GM23338 (cell line): ENCODE measurements around the gene GNB2. TPM values are rescaled to one million over a fixed set of nuclear protein-coding genes. Genes with fewer than 3 reads are reported as not detected.
A peak's percentile ranks its signal among the peaks of the same experiment; 100 is the strongest.

ENCODE experiments used
- ATAC-seq: fragments of 200-7000 bp; cut with Tn5 transposase; 3 replicates; pipeline ENCODE4 v1.9.1; 2020
- DNase-seq: peaks from one replicate; pipeline ENCODE4 v3.0.0-alpha.2; 2015; ENCODE audit warnings: low spot score
- H2AFZ ChIP-seq: fragments of 200-600 bp; sonication (generic); 2 replicates; pipeline ENCODE4 v1.8.0; 2016; ENCODE audit warnings: antibody characterized with exemption, mild to moderate bottlenecking, moderate library complexity
- H3F3A ChIP-seq: fragments of 200-600 bp; sonication (generic); replicated peaks from 2 replicates; pipeline ENCODE4 v1.8.0; 2017; ENCODE audit warnings: antibody characterized with exemption, mixed run types, low read depth
- H3K27ac ChIP-seq: fragments of 200-600 bp; sonication (generic); 2 replicates; pipeline ENCODE4 v1.6.1; 2016; ENCODE audit warnings: low read depth
- H3K27me3 ChIP-seq: fragments of 200-600 bp; sonication (generic); 2 replicates; pipeline ENCODE4 v1.8.0; 2016; ENCODE audit warnings: mild to moderate bottlenecking, mixed run types, moderate library complexity; ENCODE audit not compliant: insufficient read depth
- H3K36me3 ChIP-seq: fragments of 200-600 bp; sonication (generic); 2 replicates; pipeline ENCODE4 v1.8.0; 2016; ENCODE audit warnings: mild to moderate bottlenecking; ENCODE audit not compliant: insufficient read depth
- H3K4me1 ChIP-seq: fragments of 200-600 bp; sonication (generic); 2 replicates; pipeline ENCODE4 v1.8.0; 2016; ENCODE audit warnings: mild to moderate bottlenecking, moderate library complexity; ENCODE audit not compliant: insufficient read depth
- H3K4me2 ChIP-seq: fragments of 200-600 bp; sonication (generic); 2 replicates; pipeline ENCODE4 v1.7.1; 2017; ENCODE audit warnings: mixed run types
- H3K4me3 ChIP-seq: fragments of 200-600 bp; sonication (generic); 2 replicates; pipeline ENCODE4 v1.6.1; 2016; ENCODE audit warnings: mixed run types
- H3K79me2 ChIP-seq: fragments of 200-600 bp; sonication (generic); replicated peaks from 2 replicates; pipeline ENCODE4 v1.8.0; 2017; ENCODE audit warnings: mild to moderate bottlenecking; ENCODE audit not compliant: insufficient read depth
- H3K9me2 ChIP-seq: fragments of 200-600 bp; sonication (generic); 2 replicates; pipeline ENCODE4 v1.8.0; 2017; ENCODE audit not compliant: insufficient read depth
- H4K20me1 ChIP-seq: fragments of 200-600 bp; sonication (generic); replicated peaks from 2 replicates; pipeline ENCODE4 v1.8.0; 2017; ENCODE audit warnings: mild to moderate bottlenecking; ENCODE audit not compliant: insufficient read depth
- H3K27ac Mint-ChIP-seq: 2 replicates; pipeline ENCODE4 v1.8.0; 2020; ENCODE audit warnings: inconsistent platforms, mild to moderate bottlenecking, moderate library complexity, mixed read lengths
- H3K27me3 Mint-ChIP-seq: 3 replicates; pipeline ENCODE4 v1.8.0; 2022; ENCODE audit warnings: low read depth, mild to moderate bottlenecking, moderate library complexity, mixed read lengths, inconsistent platforms; ENCODE audit not compliant: insufficient read depth, poor library complexity
- H3K36me3 Mint-ChIP-seq: 3 replicates; pipeline ENCODE4 v1.8.0; 2021; ENCODE audit warnings: low read depth, mild to moderate bottlenecking, inconsistent platforms, moderate library complexity, mixed read lengths
- H3K4me1 Mint-ChIP-seq: 3 replicates; pipeline ENCODE4 v1.8.0; 2020; ENCODE audit warnings: mild to moderate bottlenecking, inconsistent platforms, mixed read lengths
- H3K4me3 Mint-ChIP-seq: 3 replicates; pipeline ENCODE4 v1.8.0; 2021; ENCODE audit warnings: moderate library complexity, mild to moderate bottlenecking, inconsistent platforms, mixed read lengths
- H3K9me3 Mint-ChIP-seq: 3 replicates; pipeline ENCODE4 v1.8.0; 2020; ENCODE audit warnings: moderate library complexity, mild to moderate bottlenecking, inconsistent platforms, mixed read lengths
- ETS1 ChIP-seq: IDR thresholded peaks from 2 replicates; pipeline ENCODE4 v1.6.1; 2016; ENCODE audit warnings: antibody characterized with exemption
- EZH2phosphoT487 ChIP-seq: fragments of 200-600 bp; sonication (generic); IDR thresholded peaks from one replicate; pipeline ENCODE4 v1.8.1; 2018; ENCODE audit warnings: antibody characterized with exemption; ENCODE audit not compliant: unreplicated experiment
- JUNB ChIP-seq: IDR thresholded peaks from one replicate; pipeline ENCODE4 v1.6.1; 2016; ENCODE audit warnings: antibody characterized with exemption; ENCODE audit not compliant: unreplicated experiment
- POLR2AphosphoS5 ChIP-seq: IDR thresholded peaks from 2 replicates; pipeline ENCODE4 v1.6.1; 2016; ENCODE audit warnings: antibody characterized with exemption, low read depth
- polyA plus RNA-seq: library from polyadenylated mRNA; unstranded; fragments of >200 nt; fragmentation: Nextera tagmentation; extraction: Ambion mirVana; gene quantifications from 2 replicates; pipeline ENCODE4 v1.2.1, GENCODE V29; 2016
- total RNA-seq: library from RNA; depleted of rRNA; stranded (reverse); fragments of >200 nt; shearing (Covaris generic); gene quantifications from 2 replicates; pipeline ENCODE4 v1.2.3, GENCODE V29; 2014
- TF ChIP-seq, protein P1 (sequence below), 2 experiments: fragments of 200-600 bp in 1 of 2; sonication (generic) in 1 of 2; conservative IDR thresholded peaks; 2 replicates each; pipeline versions ENCODE4 v1.5.1 to v1.6.1; 2016 to 2017; ENCODE audit warnings: antibody characterized with exemption in 2 of 2, low read depth in 2 of 2, mild to moderate bottlenecking in 2 of 2, moderate library complexity in 1 of 2

GNB2 gene
- total and polyA plus RNA-seq, 2 experiments from 2014 or later: 112 to 153 TPM

- Histone ChIP-seq H3K27me3 (no peaks in the 10 kb centered on the region), H2AFZ (no peak overlapping the region), H3K79me2 (no peaks in the 10 kb centered on the region), H4K20me1 (no peaks in the 10 kb centered on the region; the same call in 1 of the 2 replicates), H3F3A (peaks cover 43% of the 10 kb centered on the region), H3K4me1 (peaks cover 11% of the 10 kb centered on the region), H3K4me2 (no peak overlapping the region), H3K27ac (peak overlapping the region; percentile 81; the same call in 1 of the 2 replicates), H3K4me3 (no peak overlapping the region), H3K36me3 (no peaks in the 10 kb centered on the region; the same call in 1 of the 2 replicates), H3K9me2 (no peaks in the 10 kb centered on the region)
- ATAC-seq (no peak), DNase-seq (peak; percentile 52)
- Mint-ChIP-seq H3K9me3 (no peaks in the 10 kb centered on the region), H3K4me3 (no peak overlapping the region; the same call in 2 of the 3 replicates), H3K36me3 (peaks cover 54% of the 10 kb centered on the region), H3K4me1 (peaks cover 11% of the 10 kb centered on the region), H3K27me3 (peaks cover 17% of the 10 kb centered on the region), H3K27ac (no peak overlapping the region; the same call in 1 of the 2 replicates)
- TF ChIP-seq, protein P1, sequence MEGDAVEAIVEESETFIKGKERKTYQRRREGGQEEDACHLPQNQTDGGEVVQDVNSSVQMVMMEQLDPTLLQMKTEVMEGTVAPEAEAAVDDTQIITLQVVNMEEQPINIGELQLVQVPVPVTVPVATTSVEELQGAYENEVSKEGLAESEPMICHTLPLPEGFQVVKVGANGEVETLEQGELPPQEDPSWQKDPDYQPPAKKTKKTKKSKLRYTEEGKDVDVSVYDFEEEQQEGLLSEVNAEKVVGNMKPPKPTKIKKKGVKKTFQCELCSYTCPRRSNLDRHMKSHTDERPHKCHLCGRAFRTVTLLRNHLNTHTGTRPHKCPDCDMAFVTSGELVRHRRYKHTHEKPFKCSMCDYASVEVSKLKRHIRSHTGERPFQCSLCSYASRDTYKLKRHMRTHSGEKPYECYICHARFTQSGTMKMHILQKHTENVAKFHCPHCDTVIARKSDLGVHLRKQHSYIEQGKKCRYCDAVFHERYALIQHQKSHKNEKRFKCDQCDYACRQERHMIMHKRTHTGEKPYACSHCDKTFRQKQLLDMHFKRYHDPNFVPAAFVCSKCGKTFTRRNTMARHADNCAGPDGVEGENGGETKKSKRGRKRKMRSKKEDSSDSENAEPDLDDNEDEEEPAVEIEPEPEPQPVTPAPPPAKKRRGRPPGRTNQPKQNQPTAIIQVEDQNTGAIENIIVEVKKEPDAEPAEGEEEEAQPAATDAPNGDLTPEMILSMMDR (conservative IDR thresholded peaks at IDR 0.05; ENCODE audit: low read depth in 2 of 2): no peak
- TF ChIP-seq ETS1 (no peak), POLR2AphosphoS5 (no peak), JUNB (no peak), EZH2phosphoT487 (no peak)
These were observed 6.5 kb downstream of the GNB2 start for GRCh38 chr7:100679927-100680575.

GRCh38 chr7:100680576-100681271, 7.2 kb downstream of the GNB2 start:
- no peaks in the 10 kb centered on the region for H3K9me3 Mint-ChIP-seq
- TF ChIP-seq EZH2phosphoT487: no peak
- TF ChIP-seq POLR2AphosphoS5: peak; percentile 21; the same call in 1 of the 2 replicates
- no peak overlapping the region for H3K27ac Mint-ChIP-seq
- H3F3A ChIP-seq: peaks cover 46% of the 10 kb centered on the region
- H3K79me2 ChIP-seq: no peaks in the 10 kb centered on the region
- peaks cover 19% of the 10 kb centered on the region for H3K27me3 Mint-ChIP-seq
- peaks cover 11% of the 10 kb centered on the region for H3K4me1 Mint-ChIP-seq
- no peaks in the 10 kb centered on the region for H3K9me2 ChIP-seq
- no peaks in the 10 kb centered on the region; the same call in 1 of the 2 replicates for H3K36me3 ChIP-seq
- DNase-seq: no peak
- H4K20me1 ChIP-seq: no peaks in the 10 kb centered on the region; the same call in 1 of the 2 replicates
- no peak overlapping the region; the same call in 1 of the 2 replicates for H3K27ac ChIP-seq
- no peak overlapping the region for H2AFZ ChIP-seq
- H3K27me3 ChIP-seq: no peaks in the 10 kb centered on the region
- H3K4me2 ChIP-seq: no peak overlapping the region
- H3K36me3 Mint-ChIP-seq: peaks cover 61% of the 10 kb centered on the region
- no peak overlapping the region for H3K4me3 Mint-ChIP-seq
- no peak for ATAC-seq
- H3K4me3 ChIP-seq: no peak overlapping the region
- peaks cover 11% of the 10 kb centered on the region for H3K4me1 ChIP-seq
